Measurements from ENCODE around the gene CCDC117.

Gene CCDC117

DNA sequence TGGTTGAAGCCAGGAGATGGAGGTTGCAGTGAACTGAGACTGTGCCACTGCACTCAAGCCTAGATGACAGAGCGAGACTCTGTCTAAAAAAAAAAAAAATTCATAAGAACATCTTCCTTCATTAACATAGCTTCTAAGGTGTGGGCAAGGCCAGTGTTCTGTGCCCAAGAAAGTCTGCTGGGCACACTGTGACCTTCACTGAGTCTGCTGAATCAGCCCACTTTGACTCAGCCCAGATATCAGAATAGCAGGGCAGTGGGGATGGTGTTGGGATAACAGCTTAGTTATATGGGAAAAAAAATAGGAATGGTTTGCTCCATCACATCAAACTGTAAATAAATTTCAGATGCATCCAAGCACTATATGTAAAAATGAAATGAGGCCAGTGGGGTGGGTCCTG lies 60.2 kb downstream of the CCDC117 start:
- no peak for DNase-seq

- DNase-seq: no peak
Measured at GRCh38 chr22:28833276-28833923, 60.9 kb downstream of the CCDC117 start.

DNA sequence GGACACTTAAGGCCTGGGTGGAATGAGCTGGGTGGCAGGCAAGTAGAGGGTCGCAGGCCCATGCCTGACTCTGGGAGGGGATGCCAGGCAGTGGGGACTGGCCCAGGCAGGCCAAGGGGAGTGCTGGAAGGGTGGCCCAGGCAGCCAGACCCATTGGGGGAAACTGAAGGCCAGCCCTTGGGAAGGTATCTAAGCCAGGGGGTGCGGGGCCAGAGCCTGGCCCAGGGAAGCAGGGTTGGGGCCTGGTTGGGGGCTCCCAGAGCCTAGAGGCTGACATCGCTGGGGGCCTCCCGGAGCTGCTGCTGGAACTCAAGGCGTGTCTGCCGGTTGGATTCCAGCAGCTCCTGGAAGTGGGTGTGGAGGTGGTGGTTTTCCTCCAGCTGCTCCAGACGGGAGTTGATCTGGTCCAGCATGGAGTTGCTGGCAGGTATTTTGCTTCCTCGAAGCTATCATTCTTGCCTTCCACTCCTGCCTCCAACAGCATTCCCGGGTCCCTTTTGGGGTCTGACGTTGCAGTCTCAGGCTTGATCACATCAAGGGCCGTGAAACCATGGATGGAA lies 63.2 kb downstream of the CCDC117 start:
- DNase-seq: no peak

- no peak for DNase-seq
Measured at GRCh38 chr22:28837640-28838039, 65.1 kb downstream of the CCDC117 start.
